Endothelial cell of umbilical vein (primary cell): ENCODE results near the gene RGPD6. TPM values are rescaled to one million over a fixed set of nuclear protein-coding genes. Genes with fewer than 3 reads are reported as not detected.
"Not testable (repeated sequence)": the region's sequence is repeated elsewhere in the genome, so short reads cannot be mapped to it uniquely, and the experiment has no call there.

Experiments used
- BruUV-seq: library from RNA; stranded (reverse); fragments of 400-500 nt; replicated peaks from 2 replicates; lab custom pipeline; 2021; lab: Mats Ljungman, UMichigan
- CTCF ChIA-PET: fragments of 300-600, 350-600 bp; sonication (Branson Sonifier 250); formaldehyde crosslinking; loops from one replicate; lab custom pipeline; 2021; ENCODE audit warnings: antibody characterized with exemption, inconsistent platforms; lab: Charles Lee
- POLR2A ChIA-PET: fragments of 300-600, 350-600 bp; sonication (Branson Sonifier 250); formaldehyde crosslinking; loops from one replicate; lab custom pipeline; 2021; ENCODE audit warnings: antibody characterized with exemption, inconsistent platforms; lab: Charles Lee
- DNase-seq: peaks from one replicate; pipeline ENCODE4 v3.0.0-alpha.2; 2011; ENCODE audit warnings: low read depth, low spot score
- FAIRE-seq: peaks from 2 replicates; lab custom pipeline; 2011; peaks lifted over from hg19 to GRCh38; lab: Jason Lieb, UNC
- H2AFZ ChIP-seq: 2 replicates; pipeline ENCODE4 v1.6.0; 2012; ENCODE audit warnings: low read depth, low read length, control low read depth, inconsistent platforms
- H3K27ac ChIP-seq: 2 replicates; pipeline ENCODE4 v1.5.1; 2011; ENCODE audit warnings: low read depth, mild to moderate bottlenecking, control low read depth, low read length, moderate library complexity; ENCODE audit not compliant: insufficient read depth
- H3K27me3 ChIP-seq, 2 experiments: 2 replicates each; pipeline versions ENCODE4 v1.6.0 to v1.6.1; 2011; ENCODE audit warnings: low read length in 2 of 2, mixed read lengths in 1 of 2; ENCODE audit not compliant: control insufficient read depth in 2 of 2, insufficient read depth in 2 of 2
- H3K36me3 ChIP-seq, 2 experiments: 2 replicates in 1 of 2; 3 replicates in 1 of 2; pipeline ENCODE4 v1.5.1; 2011; ENCODE audit warnings: low read length in 2 of 2, mild to moderate bottlenecking in 1 of 2, moderate library complexity in 1 of 2; ENCODE audit not compliant: control insufficient read depth in 2 of 2, insufficient read depth in 2 of 2; ENCODE audit errors: extremely low read depth in 1 of 2
- H3K4me1 ChIP-seq: 3 replicates; pipeline ENCODE4 v1.5.1; 2011; ENCODE audit warnings: mild to moderate bottlenecking, low read length; ENCODE audit not compliant: control insufficient read depth, insufficient read depth; ENCODE audit errors: extremely low read depth
- H3K4me2 ChIP-seq: 2 replicates; pipeline ENCODE4 v1.6.1; 2011; ENCODE audit warnings: low read length, control low read depth, mixed read lengths; ENCODE audit not compliant: insufficient read depth
- H3K4me3 ChIP-seq, 3 experiments: fragments of 200-600 bp in 1 of 3; sonication (generic), shearing (Covaris generic) in 1 of 3; replicated peaks in 1 of 3; 2 replicates each; pipeline ENCODE4 v1.5.1; 2011 to 2016; ENCODE audit warnings: control low read depth in 3 of 3, low read length in 3 of 3, mild to moderate bottlenecking in 2 of 3, inconsistent platforms in 1 of 3, low read depth in 1 of 3, moderate library complexity in 1 of 3; ENCODE audit not compliant: insufficient read depth in 1 of 3
- H3K79me2 ChIP-seq: 2 replicates; pipeline ENCODE4 v1.6.0; 2012; ENCODE audit warnings: low read length, inconsistent platforms; ENCODE audit not compliant: control insufficient read depth, insufficient read depth
- H3K9ac ChIP-seq: replicated peaks from 2 replicates; pipeline ENCODE3; 2011; ENCODE audit warnings: low read length, control low read depth; ENCODE audit not compliant: insufficient read depth; ENCODE audit errors: extremely low read depth
- H3K9me1 ChIP-seq: replicated peaks from 3 replicates; pipeline ENCODE4 v1.6.0; 2011; ENCODE audit warnings: mild to moderate bottlenecking, low read length; ENCODE audit not compliant: control insufficient read depth, insufficient read depth; ENCODE audit errors: extremely low read depth
- H3K9me3 ChIP-seq: replicated peaks from 2 replicates; pipeline ENCODE4 v1.5.1; 2012; ENCODE audit warnings: low read length, inconsistent platforms; ENCODE audit not compliant: control insufficient read depth, insufficient read depth
- H4K20me1 ChIP-seq: replicated peaks from 2 replicates; pipeline ENCODE3; 2011; ENCODE audit warnings: mild to moderate bottlenecking, low read length; ENCODE audit not compliant: control insufficient read depth, insufficient read depth; ENCODE audit errors: extremely low read depth
- dilution Hi-C: fragments of 300-500 bp; cut with MboI; formaldehyde crosslinking; loops from one replicate; pipeline ENCODE4 v1.15.0; 2019; ENCODE audit warnings: low sequenced_read_pairs; ENCODE audit not compliant: extremely low pct_ligation_motif_present
- intact Hi-C: fragments of 100-400 bp; cut with micrococcal nuclease; formaldehyde crosslinking; loops from one replicate; pipeline ENCODE4 v1.10.0; 2022
- polyA plus RNA-seq, 4 experiments: library from polyadenylated mRNA; depleted of rRNA in 3 of 4; stranded (reverse) in 3 of 4; unstranded in 1 of 4; fragments of >200 nt; gene quantifications; 2 replicates each; pipeline versions ENCODE4 v1.2.1 to v1.2.3, GENCODE V29; 2011 to 2012; ENCODE audit warnings: missing spikeins in 1 of 4
- total RNA-seq: library from RNA; stranded (reverse); gene quantifications from 2 replicates; pipeline ENCODE4 v1.2.3, GENCODE V29; 2021

The RGPD6 gene
- total and polyA plus RNA-seq, 2 donors (not counting 3 experiments of a cell fraction or from before 2014, with no cell fraction given) = 6.0 to 21.0 TPM

DNA sequence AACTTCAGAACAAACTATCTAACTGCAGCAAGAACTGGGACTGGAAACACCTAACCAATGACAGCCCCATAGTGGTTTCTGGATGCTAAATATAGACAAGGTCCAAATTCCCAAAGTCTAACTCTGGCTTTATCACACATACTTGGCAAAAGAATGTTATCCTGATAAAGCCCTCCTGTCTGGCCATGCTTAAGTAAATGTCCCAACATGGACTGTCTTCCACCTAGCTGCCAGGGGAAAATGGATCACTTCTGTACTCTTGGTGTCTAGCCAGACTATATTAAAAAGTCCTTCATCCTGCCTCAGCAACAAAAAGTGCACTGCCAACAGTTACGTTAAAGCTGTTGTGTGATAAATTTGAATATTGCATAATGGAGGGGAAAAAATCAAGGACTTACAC lies 11.5 kb upstream of the RGPD6 start:
- intact Hi-C loops, H3K4me2 ChIP-seq, DNase-seq, POLR2A ChIA-PET, H2AFZ ChIP-seq, H3K9me3 ChIP-seq, H3K27me3 ChIP-seq, H3K79me2 ChIP-seq, dilution Hi-C loops, H3K4me1 ChIP-seq, H3K27ac ChIP-seq, H3K9ac ChIP-seq, FAIRE-seq, H3K36me3 ChIP-seq, H3K4me3 ChIP-seq, H3K9me1 ChIP-seq, CTCF ChIA-PET, BruUV-seq, H4K20me1 ChIP-seq: not testable (repeated sequence)

DNA sequence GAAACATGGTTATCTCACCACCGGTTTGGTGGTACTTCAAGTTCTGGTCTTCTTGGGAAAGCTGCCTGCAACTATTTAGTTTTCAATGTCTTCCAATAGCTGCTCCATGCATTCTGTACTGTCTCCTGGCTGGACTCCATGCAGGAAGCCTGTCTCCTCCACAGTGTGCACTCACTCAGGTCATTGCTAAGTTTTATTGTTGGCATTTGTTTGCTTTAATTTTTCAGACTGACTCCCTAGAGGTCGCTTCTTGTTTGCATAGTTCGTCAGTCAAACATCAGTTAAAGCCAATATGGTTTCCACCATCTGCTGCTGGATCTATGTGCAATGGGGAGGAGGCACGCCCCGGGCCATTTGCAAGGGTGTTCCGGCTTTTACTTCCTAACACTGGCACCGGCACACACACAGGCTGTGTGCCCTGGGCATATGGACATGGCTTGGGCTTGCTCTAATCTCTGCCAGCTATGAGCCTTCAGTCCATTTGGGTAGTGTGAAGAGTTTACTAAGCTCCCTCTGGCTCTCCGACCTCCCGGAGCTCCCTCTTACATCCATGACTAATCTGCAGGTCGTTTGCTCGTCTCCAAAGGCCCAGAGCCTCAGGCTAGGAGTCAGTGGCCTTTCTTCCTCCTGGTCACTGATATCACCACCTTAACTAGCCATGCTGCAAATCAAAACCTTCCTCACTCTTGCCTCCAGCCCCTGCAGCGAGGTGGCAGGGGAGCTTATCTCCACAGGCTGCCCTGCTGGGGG lies 2.4 kb upstream of the RGPD6 start:
- H3K9me1 ChIP-seq, H3K36me3 ChIP-seq, H3K4me1 ChIP-seq, H3K4me2 ChIP-seq, H2AFZ ChIP-seq, H3K79me2 ChIP-seq, H4K20me1 ChIP-seq, H3K4me3 ChIP-seq, FAIRE-seq, H3K27me3 ChIP-seq, H3K9ac ChIP-seq, CTCF ChIA-PET, BruUV-seq, intact Hi-C loops, POLR2A ChIA-PET, DNase-seq, H3K9me3 ChIP-seq, dilution Hi-C loops, H3K27ac ChIP-seq: not testable (repeated sequence)

DNA sequence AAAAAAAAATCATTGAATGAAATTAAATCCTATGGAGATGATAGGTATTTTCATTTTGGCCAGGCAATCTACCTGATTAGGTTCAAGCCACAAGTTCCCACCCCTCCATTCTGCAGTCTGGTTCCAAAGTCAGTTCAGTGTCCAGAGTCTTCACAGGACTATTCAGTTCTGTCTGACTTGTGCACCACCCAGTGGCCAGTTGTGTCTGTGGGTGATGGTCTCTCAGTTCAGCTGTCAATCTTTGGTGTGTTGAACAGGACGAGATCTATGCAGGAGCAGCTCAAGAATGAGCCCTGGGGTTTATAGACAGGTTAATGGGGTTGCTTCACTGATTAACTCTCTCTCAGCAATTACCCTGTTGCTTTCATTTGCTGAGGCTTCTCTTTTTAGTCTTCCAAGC lies 1.4 kb upstream of the RGPD6 start:
- intact Hi-C loops, BruUV-seq, H2AFZ ChIP-seq: not testable (repeated sequence)

DNA sequence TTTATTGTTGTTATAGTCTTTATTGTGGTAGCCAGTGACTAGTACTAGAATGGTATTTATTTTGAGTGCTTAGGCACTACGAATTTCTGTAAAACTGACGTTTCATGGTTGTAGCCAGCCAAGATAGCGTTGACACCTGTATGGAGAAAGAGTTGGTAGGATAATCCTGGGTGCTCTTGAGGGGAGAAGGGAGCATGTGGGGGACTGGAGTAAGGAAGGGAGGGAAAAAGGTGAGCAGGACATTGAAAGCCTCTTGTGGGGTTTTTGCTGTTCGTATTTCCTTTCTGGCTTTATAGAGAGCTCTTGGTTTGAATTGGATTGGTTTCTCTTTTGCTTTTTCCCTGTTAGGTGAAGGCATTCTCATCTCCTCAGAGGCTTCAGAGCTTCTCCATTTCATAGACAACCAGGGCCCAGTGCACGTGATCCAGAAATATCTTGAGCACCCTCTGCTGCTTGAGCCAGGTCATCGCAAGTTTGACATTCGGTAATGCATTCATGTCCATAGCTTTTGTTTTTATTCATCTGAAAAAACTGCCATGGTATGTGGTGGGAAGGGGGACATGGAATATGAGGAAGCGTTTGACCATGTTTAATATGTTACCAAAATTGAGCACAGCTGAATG lies 77.2 kb downstream of the RGPD6 start:
- dilution Hi-C loops, H2AFZ ChIP-seq, CTCF ChIA-PET, H3K4me2 ChIP-seq, BruUV-seq, H3K4me1 ChIP-seq, DNase-seq, H4K20me1 ChIP-seq, H3K4me3 ChIP-seq, H3K9me3 ChIP-seq, H3K27me3 ChIP-seq, H3K79me2 ChIP-seq, H3K27ac ChIP-seq, POLR2A ChIA-PET, H3K9ac ChIP-seq, H3K9me1 ChIP-seq, intact Hi-C loops, H3K36me3 ChIP-seq: not testable (repeated sequence)
- FAIRE-seq = peak; percentile 26

More for the DNA sequence above, 1.4 kb upstream of the RGPD6 start:
- H3K9me1 ChIP-seq, H3K9ac ChIP-seq, dilution Hi-C loops, H3K79me2 ChIP-seq, H3K36me3 ChIP-seq, H3K4me3 ChIP-seq, H3K27ac ChIP-seq, CTCF ChIA-PET, H3K27me3 ChIP-seq, H4K20me1 ChIP-seq, H3K4me1 ChIP-seq, H3K9me3 ChIP-seq, DNase-seq, POLR2A ChIA-PET, FAIRE-seq, H3K4me2 ChIP-seq: not testable (repeated sequence)
